Prostate gland (tissue), 2 donors: ENCODE results near the gene OIP5.
"Not testable (repeated sequence)": the region's sequence is repeated elsewhere in the genome, so short reads cannot be mapped to it uniquely, and the experiment has no call there.

ENCODE experiments used
- POLR2A ChIP-seq: fragments of 450-650 bp; IDR thresholded peaks from one replicate; pipeline ENCODE4 v1.6.1; 2016; ENCODE audit warnings: antibody characterized with exemption, mild to moderate bottlenecking
- POLR2AphosphoS5 ChIP-seq: sonication (generic); formaldehyde crosslinking; IDR thresholded peaks from one replicate; pipeline ENCODE4 v1.6.1; 2017; ENCODE audit warnings: antibody characterized with exemption
- TF ChIP-seq, protein P1 (sequence below), 4 experiments: fragments of 200-600 bp in 2 of 4; fragments of 450-650 bp in 2 of 4; sonication (generic) in 2 of 4; IDR thresholded peaks; 1 replicate in 3 of 4; 2 replicates in 1 of 4; pipeline ENCODE4 v1.5.1; 2016 to 2019; ENCODE audit warnings: antibody characterized with exemption in 4 of 4, mild to moderate bottlenecking in 2 of 4, moderate library complexity in 2 of 4

DNA sequence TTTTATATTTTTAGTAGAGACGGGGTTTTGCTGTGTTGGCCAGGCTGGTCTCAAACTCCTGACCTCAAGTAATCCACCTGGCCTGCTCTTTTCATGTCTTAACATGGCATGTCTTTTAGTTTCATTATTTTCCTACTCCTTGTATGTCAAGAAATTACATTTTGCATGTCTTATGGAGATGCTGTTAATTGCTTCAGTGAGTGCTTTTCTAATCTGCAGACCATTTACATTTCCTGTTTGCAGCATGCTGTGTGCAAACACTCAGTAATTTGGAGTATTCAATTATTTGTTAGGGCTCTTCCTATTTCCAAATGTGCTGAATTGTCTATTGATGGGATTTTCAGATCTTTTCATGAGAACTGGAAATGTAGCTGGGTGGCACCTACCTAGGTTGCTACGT, 31.3 kb downstream of the OIP5 start:
- not testable (repeated sequence) for TF ChIP-seq POLR2A, POLR2AphosphoS5
- TF ChIP-seq, protein P1, sequence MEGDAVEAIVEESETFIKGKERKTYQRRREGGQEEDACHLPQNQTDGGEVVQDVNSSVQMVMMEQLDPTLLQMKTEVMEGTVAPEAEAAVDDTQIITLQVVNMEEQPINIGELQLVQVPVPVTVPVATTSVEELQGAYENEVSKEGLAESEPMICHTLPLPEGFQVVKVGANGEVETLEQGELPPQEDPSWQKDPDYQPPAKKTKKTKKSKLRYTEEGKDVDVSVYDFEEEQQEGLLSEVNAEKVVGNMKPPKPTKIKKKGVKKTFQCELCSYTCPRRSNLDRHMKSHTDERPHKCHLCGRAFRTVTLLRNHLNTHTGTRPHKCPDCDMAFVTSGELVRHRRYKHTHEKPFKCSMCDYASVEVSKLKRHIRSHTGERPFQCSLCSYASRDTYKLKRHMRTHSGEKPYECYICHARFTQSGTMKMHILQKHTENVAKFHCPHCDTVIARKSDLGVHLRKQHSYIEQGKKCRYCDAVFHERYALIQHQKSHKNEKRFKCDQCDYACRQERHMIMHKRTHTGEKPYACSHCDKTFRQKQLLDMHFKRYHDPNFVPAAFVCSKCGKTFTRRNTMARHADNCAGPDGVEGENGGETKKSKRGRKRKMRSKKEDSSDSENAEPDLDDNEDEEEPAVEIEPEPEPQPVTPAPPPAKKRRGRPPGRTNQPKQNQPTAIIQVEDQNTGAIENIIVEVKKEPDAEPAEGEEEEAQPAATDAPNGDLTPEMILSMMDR (IDR thresholded peaks at IDR 0.05): not testable (repeated sequence)
